HepG2 (cell line): ENCODE measurements around the gene SNX7. TPM values are rescaled to one million over a fixed set of nuclear protein-coding genes. Genes with fewer than 3 reads are reported as not detected.

ENCODE experiments used
- FOXP1 ChIP-seq, 2 experiments: fragments of 450-650 bp in 1 of 2; IDR thresholded peaks; 2 replicates each; pipeline ENCODE4 v1.6.1; 2017 to 2018; ENCODE audit warnings: antibody characterized with exemption in 1 of 2
- GFI1 ChIP-seq: sonication (generic); formaldehyde crosslinking; IDR thresholded peaks from 2 replicates; pipeline ENCODE4 v1.5.0; 2020; ENCODE audit warnings: missing genetic modification reagents, mild to moderate bottlenecking, borderline replicate concordance
- HMGXB4 ChIP-seq, 2 experiments: sonication (generic) in 1 of 2; formaldehyde crosslinking in 1 of 2; IDR thresholded peaks; 2 replicates each; pipeline versions ENCODE4 v1.4.0 to v1.6.1; 2018 to 2020; ENCODE audit warnings: missing genetic modification reagents in 2 of 2, borderline replicate concordance in 1 of 2, low read depth in 1 of 2, mild to moderate bottlenecking in 1 of 2, missing biosample characterization in 1 of 2
- HNRNPUL1 ChIP-seq: fragments of 200-400 bp; formaldehyde crosslinking; IDR thresholded peaks from 2 replicates; pipeline ENCODE4 v1.6.1; 2017; ENCODE audit warnings: low read depth, mild to moderate bottlenecking, low read length, moderate library complexity
- JARID2 ChIP-seq: sonication (generic); formaldehyde crosslinking; IDR thresholded peaks from 2 replicates; pipeline ENCODE4 v1.8.1; 2023; ENCODE audit warnings: missing genetic modification reagents, inconsistent platforms; ENCODE audit not compliant: insufficient replicate concordance
- MBD4 ChIP-seq: IDR thresholded peaks from 2 replicates; pipeline ENCODE4 v1.6.1; 2012; ENCODE audit warnings: low read length, inconsistent platforms, borderline replicate concordance
- NCOR1 ChIP-seq: fragments of 200-600 bp; sonication (generic); IDR thresholded peaks from 2 replicates; pipeline ENCODE4 v1.7.0; 2017; ENCODE audit warnings: antibody characterized with exemption, low read length, borderline replicate concordance
- NR1H2 ChIP-seq: sonication (generic); formaldehyde crosslinking; IDR thresholded peaks from 2 replicates; pipeline ENCODE4 v1.8.1; 2022; ENCODE audit warnings: low read depth, missing genetic modification reagents, borderline replicate concordance
- REST ChIP-seq, 2 experiments: IDR thresholded peaks; 2 replicates each; pipeline ENCODE4 v1.6.1; 2011 to 2012; ENCODE audit warnings: low read length in 2 of 2, borderline replicate concordance in 1 of 2, low read depth in 1 of 2, mild to moderate bottlenecking in 1 of 2, moderate library complexity in 1 of 2
- SRF ChIP-seq: IDR thresholded peaks from 2 replicates; pipeline ENCODE4 v1.6.1; 2011; ENCODE audit warnings: mild to moderate bottlenecking, low read depth, low read length, moderate library complexity
- ZBTB34 ChIP-seq: sonication (generic); formaldehyde crosslinking; IDR thresholded peaks from 2 replicates; pipeline ENCODE4 v1.8.0; 2022; ENCODE audit warnings: mild to moderate bottlenecking, missing genetic modification reagents
- ZSCAN22 ChIP-seq: sonication (generic); formaldehyde crosslinking; IDR thresholded peaks from 2 replicates; pipeline ENCODE4 v1.4.0; 2020; ENCODE audit warnings: mild to moderate bottlenecking, missing genetic modification reagents
- ZSCAN29 ChIP-seq: sonication (generic); formaldehyde crosslinking; conservative IDR thresholded peaks from 2 replicates; pipeline ENCODE4 v1.4.0; 2020; ENCODE audit warnings: mild to moderate bottlenecking, missing genetic modification reagents
- polyA plus RNA-seq, 8 experiments: library from polyadenylated mRNA; depleted of rRNA in 3 of 8; stranded (reverse) in 7 of 8; unstranded in 1 of 8; fragments of >200 nt; fragmentation: Illumina TruSeq in 4 of 8; extraction: Trizol in 4 of 8; gene quantifications; 2 replicates each; pipeline versions ENCODE4 v1.2.1 to v1.2.3, GENCODE V29; 2011 to 2016; ENCODE audit warnings: low read depth in 4 of 8, missing spikeins in 1 of 8, mixed read lengths in 1 of 8; ENCODE audit not compliant: insufficient read depth in 1 of 8
- total RNA-seq, 5 experiments: library from RNA; depleted of rRNA; stranded (reverse); fragments of >200 nt; fragmentation: Illumina TruSeq; extraction: Trizol; gene quantifications; 2 replicates each; pipeline ENCODE4 v1.2.3, GENCODE V29; 2016; ENCODE audit warnings: low read depth in 1 of 5
- TF ChIP-seq, protein P1 (sequence below): sonication (generic); formaldehyde crosslinking; IDR thresholded peaks from 2 replicates; pipeline ENCODE4 v1.8.0; 2022; ENCODE audit warnings: missing genetic modification reagents, mild to moderate bottlenecking, moderate library complexity, borderline replicate concordance
- TF ChIP-seq, protein P2 (sequence below): sonication (generic); formaldehyde crosslinking; IDR thresholded peaks from 2 replicates; pipeline ENCODE4 v1.4.0; 2020; ENCODE audit warnings: missing genetic modification reagents

SNX7 gene
- total and polyA plus RNA-seq, 2 of the 13 experiments (the other 11 are each of a cell fraction or from before 2014, with no cell fraction given): 14.3 to 33.5 TPM

DNA sequence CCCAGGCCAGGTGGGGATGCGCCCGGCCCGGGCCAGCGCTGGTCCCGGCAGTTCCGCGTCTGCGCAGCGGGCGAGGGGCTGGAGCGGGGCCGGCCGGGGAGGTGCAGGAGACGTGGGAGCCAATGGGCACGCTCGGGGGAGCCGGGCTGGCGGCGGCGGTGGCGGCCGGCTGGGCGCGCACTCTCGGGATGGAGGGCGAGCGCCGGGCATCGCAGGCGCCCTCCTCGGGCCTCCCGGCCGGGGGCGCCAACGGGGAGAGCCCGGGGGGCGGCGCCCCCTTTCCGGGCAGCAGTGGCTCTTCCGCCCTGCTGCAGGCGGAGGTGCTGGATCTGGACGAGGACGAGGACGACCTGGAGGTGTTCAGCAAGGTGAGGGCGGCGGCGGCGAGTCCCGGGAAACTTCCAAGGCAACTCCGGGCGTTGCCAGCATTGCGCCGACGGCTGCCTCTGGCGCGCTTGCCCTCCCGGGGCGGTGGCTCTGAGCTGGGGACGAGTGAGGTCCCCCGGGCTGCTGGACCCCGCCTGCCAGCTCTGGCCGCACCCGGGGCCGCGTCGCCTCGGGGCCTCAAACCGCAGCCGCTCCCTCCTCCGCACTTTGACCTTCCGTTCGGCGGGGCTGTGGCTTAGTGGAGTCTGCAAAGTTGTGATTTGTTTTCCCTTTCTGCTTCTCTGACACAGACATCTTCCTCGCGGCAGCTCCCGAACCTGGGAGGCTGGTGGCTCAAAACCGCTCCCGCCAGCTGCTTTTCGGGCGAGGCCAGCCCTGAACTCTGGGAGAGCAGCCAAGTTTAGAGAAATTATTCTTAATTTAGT is at the start of gene SNX7 (continued):
- TF ChIP-seq, protein P1, sequence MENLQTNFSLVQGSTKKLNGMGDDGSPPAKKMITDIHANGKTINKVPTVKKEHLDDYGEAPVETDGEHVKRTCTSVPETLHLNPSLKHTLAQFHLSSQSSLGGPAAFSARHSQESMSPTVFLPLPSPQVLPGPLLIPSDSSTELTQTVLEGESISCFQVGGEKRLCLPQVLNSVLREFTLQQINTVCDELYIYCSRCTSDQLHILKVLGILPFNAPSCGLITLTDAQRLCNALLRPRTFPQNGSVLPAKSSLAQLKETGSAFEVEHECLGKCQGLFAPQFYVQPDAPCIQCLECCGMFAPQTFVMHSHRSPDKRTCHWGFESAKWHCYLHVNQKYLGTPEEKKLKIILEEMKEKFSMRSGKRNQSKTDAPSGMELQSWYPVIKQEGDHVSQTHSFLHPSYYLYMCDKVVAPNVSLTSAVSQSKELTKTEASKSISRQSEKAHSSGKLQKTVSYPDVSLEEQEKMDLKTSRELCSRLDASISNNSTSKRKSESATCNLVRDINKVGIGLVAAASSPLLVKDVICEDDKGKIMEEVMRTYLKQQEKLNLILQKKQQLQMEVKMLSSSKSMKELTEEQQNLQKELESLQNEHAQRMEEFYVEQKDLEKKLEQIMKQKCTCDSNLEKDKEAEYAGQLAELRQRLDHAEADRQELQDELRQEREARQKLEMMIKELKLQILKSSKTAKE: no peak
- TF ChIP-seq, protein P2, sequence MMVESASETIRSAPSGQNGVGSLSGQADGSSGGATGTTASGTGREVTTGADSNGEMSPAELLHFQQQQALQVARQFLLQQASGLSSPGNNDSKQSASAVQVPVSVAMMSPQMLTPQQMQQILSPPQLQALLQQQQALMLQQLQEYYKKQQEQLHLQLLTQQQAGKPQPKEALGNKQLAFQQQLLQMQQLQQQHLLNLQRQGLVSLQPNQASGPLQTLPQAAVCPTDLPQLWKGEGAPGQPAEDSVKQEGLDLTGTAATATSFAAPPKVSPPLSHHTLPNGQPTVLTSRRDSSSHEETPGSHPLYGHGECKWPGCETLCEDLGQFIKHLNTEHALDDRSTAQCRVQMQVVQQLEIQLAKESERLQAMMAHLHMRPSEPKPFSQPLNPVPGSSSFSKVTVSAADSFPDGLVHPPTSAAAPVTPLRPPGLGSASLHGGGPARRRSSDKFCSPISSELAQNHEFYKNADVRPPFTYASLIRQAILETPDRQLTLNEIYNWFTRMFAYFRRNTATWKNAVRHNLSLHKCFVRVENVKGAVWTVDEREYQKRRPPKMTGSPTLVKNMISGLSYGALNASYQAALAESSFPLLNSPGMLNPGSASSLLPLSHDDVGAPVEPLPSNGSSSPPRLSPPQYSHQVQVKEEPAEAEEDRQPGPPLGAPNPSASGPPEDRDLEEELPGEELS (CRISPR knock-in tag): peak; percentile 44; the same call in 1 of the 2 replicates
- no peak for TF ChIP-seq NR1H2
- no peak for TF ChIP-seq JARID2
- no peak; a peak in 1 of 4 replicates for TF ChIP-seq REST (IDR thresholded peaks at IDR 0.05; ENCODE audit: borderline replicate concordance in 1 of 2, low read depth in 1 of 2, low read length in 2 of 2)
- TF ChIP-seq MBD4: no peak
- no peak for TF ChIP-seq FOXP1 (IDR thresholded peaks at IDR 0.05)
- no peak for TF ChIP-seq FOXP1 (CRISPR knock-in tag; IDR thresholded peaks at IDR 0.05)
- no peak for TF ChIP-seq SRF
- no peak for TF ChIP-seq ZSCAN22 (CRISPR knock-in tag)
- peak; percentile 41 to 84; a peak in 3 of 4 replicates for TF ChIP-seq HMGXB4 (CRISPR knock-in tag; IDR thresholded peaks at IDR 0.05; ENCODE audit: borderline replicate concordance in 1 of 2, low read depth in 1 of 2)
- no peak for TF ChIP-seq NCOR1
- TF ChIP-seq GFI1 (CRISPR knock-in tag): peak; percentile 96
- no peak for TF ChIP-seq ZBTB34 (CRISPR knock-in tag)
- TF ChIP-seq HNRNPUL1: no peak
- no peak for TF ChIP-seq ZSCAN29 (CRISPR knock-in tag)
